Measurements from ENCODE around the gene MIER2.

GRCh38 chr19:367561-367960 is 23.0 kb upstream of the MIER2 start:
- TF ChIP-seq POLR2AphosphoS5 (IDR thresholded peaks at IDR 0.05; ENCODE audit: insufficient read depth in 1 of 2, low read depth in 1 of 2) (no peak), CTCF (IDR thresholded peaks at IDR 0.05) (no peak), POLR2A (IDR thresholded peaks at IDR 0.05) (no peak)

Measured in vagina (tissue), 2 donors.